Stimulated activated CD4-positive, alpha-beta T cell treated with anti-CD3 and anti-CD28 coated beads, TNF-alpha, amount 100 ng/mL, for 24 hours (primary cell): ENCODE data around the gene IER2.

ENCODE experiments used
- DNase-seq, 3 experiments: peaks; one replicate each; pipeline ENCODE4 v3.0.0-alpha.2; 2020; ENCODE audit warnings: low read depth in 3 of 3

The IER2 gene

GRCh38 chr19:13118424-13119193 lies 31.6 kb upstream of the IER2 start:
- peak in 1 of 3 experiments; percentile 59 for DNase-seq

- DNase-seq: no peak
Observed at GRCh38 chr19:13119627-13120026, 30.6 kb upstream of the IER2 start.

GRCh38 chr19:13120031-13120430 lies 30.2 kb upstream of the IER2 start:
- DNase-seq: no peak

- DNase-seq: no peak
Observed at GRCh38 chr19:13120817-13121216, 29.4 kb upstream of the IER2 start.

GRCh38 chr19:13121551-13122274 lies 28.5 kb upstream of the IER2 start:
- DNase-seq: no peak

GRCh38 chr19:13122275-13122878 lies 27.8 kb upstream of the IER2 start:
- no peak for DNase-seq

GRCh38 chr19:13122980-13123957 lies 26.9 kb upstream of the IER2 start:
- no peak for DNase-seq

- DNase-seq: no peak
Observed at GRCh38 chr19:13127051-13127450, 23.2 kb upstream of the IER2 start.

GRCh38 chr19:13127811-13128575 lies 22.2 kb upstream of the IER2 start:
- no peak for DNase-seq

GRCh38 chr19:13128583-13128982 lies 21.6 kb upstream of the IER2 start:
- no peak for DNase-seq

GRCh38 chr19:13129384-13129783 lies 20.8 kb upstream of the IER2 start:
- no peak for DNase-seq

- no peak for DNase-seq
Observed at GRCh38 chr19:13130886-13131490, 19.2 kb upstream of the IER2 start.

- peak in 1 of 3 experiments; percentile 70 for DNase-seq
Observed at GRCh38 chr19:13132471-13133180, 17.6 kb upstream of the IER2 start.

GRCh38 chr19:13133241-13133870 lies 16.9 kb upstream of the IER2 start:
- DNase-seq: no peak

- DNase-seq: no peak
Observed at GRCh38 chr19:13134626-13135025, 15.6 kb upstream of the IER2 start.

- no peak for DNase-seq
Observed at GRCh38 chr19:13135068-13136062, 14.8 kb upstream of the IER2 start.

- no peak for DNase-seq
Observed at GRCh38 chr19:13137290-13137794, 12.9 kb upstream of the IER2 start.
